Right atrium auricular region (tissue), 2 donors: ENCODE measurements around the gene UVRAG. TPM values are rescaled to one million over a fixed set of nuclear protein-coding genes. Genes with fewer than 3 reads are reported as not detected.
A peak's percentile ranks its signal among the peaks of the same experiment; 100 is the strongest.

Source experiments
- DNase-seq: peaks from one replicate; pipeline ENCODE4 v3.0.0-alpha.2; 2019; ENCODE audit warnings: low spot score
- H3K27ac ChIP-seq, 2 donors: fragments of 200-600 bp; sonication (generic); 1 replicate in 1 of 2; 2 replicates in 1 of 2; pipeline ENCODE4 v1.5.1; 2016 to 2019
- H3K27me3 ChIP-seq, 2 donors: fragments of 200-600 bp; sonication (generic); one replicate each; pipeline versions ENCODE4 v1.5.1 to v1.6.0; 2017 to 2019
- H3K36me3 ChIP-seq: fragments of 200-600 bp; sonication (generic); one replicate; pipeline ENCODE4 v1.5.1; 2016
- H3K4me1 ChIP-seq, 2 donors: fragments of 200-600 bp; sonication (generic); one replicate each; pipeline versions ENCODE4 v1.5.1 to v1.6.0; 2017 to 2019
- H3K4me3 ChIP-seq, 2 donors: fragments of 200-600 bp; sonication (generic); 1 replicate in 1 of 2; 2 replicates in 1 of 2; pipeline ENCODE4 v1.5.1; 2017 to 2019; ENCODE audit warnings: mild to moderate bottlenecking in 1 of 2, moderate library complexity in 1 of 2
- H3K9me3 ChIP-seq, 2 donors: fragments of 200-600 bp; sonication (generic); one replicate each; pipeline ENCODE4 v1.5.1; 2019
- CTCF ChIP-seq, 2 donors: fragments of 200-600 bp; sonication (generic); IDR thresholded peaks; one replicate each; pipeline ENCODE4 v1.5.1; 2019; ENCODE audit warnings: antibody characterized with exemption in 2 of 2
- total RNA-seq, 2 donors: library from RNA; depleted of rRNA; stranded (reverse); fragments of >200 nt; gene quantifications; one replicate each; pipeline ENCODE4 v1.1.0, GENCODE V29; 2016

Gene UVRAG
- total RNA-seq, 2 donors from 2014 or later: 13.2 to 13.9 TPM

- H3K4me3 ChIP-seq: peak overlapping the region in 1 of 2 donors; percentile 22
- H3K4me1 ChIP-seq: peaks cover 0 to 61% of the 10 kb centered on the region in 2 donors
- DNase-seq: no peak
- H3K27ac ChIP-seq: peak overlapping the region; percentile 78 to 79
- TF ChIP-seq CTCF (IDR thresholded peaks at IDR 0.05): no peak
- H3K27me3 ChIP-seq: no peaks in the 10 kb centered on the region
- no peaks in the 10 kb centered on the region for H3K9me3 ChIP-seq
- no peaks in the 10 kb centered on the region for H3K36me3 ChIP-seq
Measured at GRCh38 chr11:75826461-75827230, 11.6 kb downstream of the UVRAG start.

GRCh38 chr11:75827562-75827961 lies 12.6 kb downstream of the UVRAG start:
- no peak for DNase-seq
- no peak for TF ChIP-seq CTCF (IDR thresholded peaks at IDR 0.05)
- H3K9me3 ChIP-seq: no peaks in the 10 kb centered on the region
- H3K4me1 ChIP-seq: peaks cover 0 to 64% of the 10 kb centered on the region in 2 donors
- H3K4me3 ChIP-seq: no peak overlapping the region
- H3K27me3 ChIP-seq: no peaks in the 10 kb centered on the region
- no peaks in the 10 kb centered on the region for H3K36me3 ChIP-seq
- peak overlapping the region; percentile 78 to 79 for H3K27ac ChIP-seq

- H3K9me3 ChIP-seq: no peaks in the 10 kb centered on the region
- H3K27ac ChIP-seq: no peak overlapping the region
- H3K36me3 ChIP-seq: no peaks in the 10 kb centered on the region
- no peak for TF ChIP-seq CTCF (IDR thresholded peaks at IDR 0.05)
- no peak overlapping the region for H3K4me3 ChIP-seq
- peaks cover 0 to 31% of the 10 kb centered on the region in 2 donors for H3K4me1 ChIP-seq
- DNase-seq: no peak
- H3K27me3 ChIP-seq: no peaks in the 10 kb centered on the region
Measured at GRCh38 chr11:75831915-75832502, 17.0 kb downstream of the UVRAG start.

GRCh38 chr11:75834728-75835127 lies 19.7 kb downstream of the UVRAG start:
- Histone ChIP-seq H3K27ac (no peak overlapping the region), H3K4me3 (no peak overlapping the region), H3K4me1 (peaks cover 0 to 11% of the 10 kb centered on the region in 2 donors), H3K27me3 (no peaks in the 10 kb centered on the region), H3K36me3 (no peaks in the 10 kb centered on the region), H3K9me3 (no peaks in the 10 kb centered on the region)
- DNase-seq: no peak
- TF ChIP-seq CTCF (IDR thresholded peaks at IDR 0.05): no peak

- no peak for DNase-seq
- TF ChIP-seq CTCF (IDR thresholded peaks at IDR 0.05): no peak
- H3K27me3 ChIP-seq: no peaks in the 10 kb centered on the region
- H3K4me3 ChIP-seq: no peak overlapping the region
- peaks cover 0 to 22% of the 10 kb centered on the region in 2 donors for H3K4me1 ChIP-seq
- H3K27ac ChIP-seq: no peak overlapping the region
- no peaks in the 10 kb centered on the region for H3K36me3 ChIP-seq
- no peaks in the 10 kb centered on the region for H3K9me3 ChIP-seq
Measured at GRCh38 chr11:75836417-75836816, 21.4 kb downstream of the UVRAG start.
